Activated naive CD4-positive, alpha-beta T cell treated with anti-CD3 and anti-CD28 coated beads, Interleukin-2, amount 50 U/mL, for 16 hours (primary cell): ENCODE results near the gene VAMP2.

Experiments
- DNase-seq: peaks from one replicate; pipeline ENCODE4 v3.0.0-alpha.2; 2020

Gene VAMP2

DNA sequence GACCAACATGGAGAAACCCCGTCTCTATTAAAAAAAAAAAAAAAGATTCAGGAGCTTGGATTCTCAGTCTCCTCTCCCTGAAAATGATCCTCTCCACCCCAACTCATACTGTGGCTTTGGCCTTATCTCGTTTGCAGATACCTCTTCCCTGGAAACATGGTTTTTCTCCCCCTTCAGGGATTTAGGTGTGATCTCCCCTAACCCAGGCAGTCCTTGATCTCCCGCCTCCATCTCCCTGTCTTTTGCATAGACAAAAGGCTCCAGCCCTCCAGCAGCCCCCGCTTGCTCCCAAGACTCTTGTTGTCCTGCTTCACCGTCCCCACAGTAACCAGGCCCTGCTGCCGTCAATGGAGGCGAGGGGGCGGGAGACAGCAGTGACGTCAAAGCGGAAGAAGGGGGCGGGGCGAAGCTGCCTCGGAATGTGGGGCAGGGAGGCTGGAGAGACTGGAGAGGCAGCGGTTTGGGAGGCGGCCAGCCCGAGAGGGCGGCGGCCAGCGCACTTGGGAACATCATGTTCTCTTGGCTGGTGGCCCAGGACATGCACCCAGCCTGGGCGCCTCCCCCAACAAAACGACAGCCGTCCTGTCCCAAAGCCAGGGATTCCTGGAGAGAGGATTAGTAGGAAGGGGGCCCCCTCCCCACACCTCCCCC lies 8.7 kb downstream of the VAMP2 start:
- peak; percentile 80 for DNase-seq

DNA sequence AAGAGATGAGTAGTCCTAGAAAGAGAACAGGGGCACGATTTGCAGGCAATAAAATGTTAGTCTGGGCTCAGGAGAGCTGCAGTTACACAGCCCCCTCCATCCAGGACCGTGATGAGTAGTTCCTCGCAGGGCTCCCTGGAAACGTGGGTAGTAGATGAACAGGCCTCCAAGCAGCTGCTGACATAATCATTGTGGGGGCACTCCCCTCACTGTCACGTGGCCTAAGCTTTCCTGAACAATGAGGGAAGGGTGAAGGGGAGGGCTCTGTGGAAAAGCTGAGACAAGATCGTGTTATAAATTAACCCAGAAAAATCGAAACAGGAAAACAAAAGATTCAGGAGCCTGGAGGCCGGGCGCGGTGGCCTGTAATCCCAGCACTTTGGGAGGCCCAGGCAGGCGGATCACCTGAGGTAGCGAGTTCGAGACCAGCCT lies 9.2 kb downstream of the VAMP2 start:
- DNase-seq: peak; percentile 65

DNA sequence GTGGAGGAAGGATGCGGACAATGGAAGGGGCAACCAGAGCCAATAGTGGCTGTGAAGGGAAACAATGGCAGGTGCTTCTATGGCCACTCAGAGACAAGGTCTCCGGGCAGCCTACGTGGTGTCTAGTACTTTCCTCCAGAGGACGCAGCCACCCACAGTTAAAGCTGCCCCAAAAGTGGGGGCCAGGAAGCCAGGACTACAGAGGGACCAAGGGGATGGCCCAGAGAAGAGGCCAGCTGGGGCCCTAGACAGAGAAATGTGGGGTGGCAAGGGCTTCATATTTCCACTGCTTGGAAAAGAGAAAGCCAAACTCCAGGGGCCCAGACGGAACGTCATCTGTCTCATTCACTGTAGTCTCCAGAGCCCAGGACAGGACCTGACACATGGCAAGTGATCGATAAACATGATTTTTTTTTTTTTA lies 9.7 kb downstream of the VAMP2 start:
- no peak for DNase-seq

DNA sequence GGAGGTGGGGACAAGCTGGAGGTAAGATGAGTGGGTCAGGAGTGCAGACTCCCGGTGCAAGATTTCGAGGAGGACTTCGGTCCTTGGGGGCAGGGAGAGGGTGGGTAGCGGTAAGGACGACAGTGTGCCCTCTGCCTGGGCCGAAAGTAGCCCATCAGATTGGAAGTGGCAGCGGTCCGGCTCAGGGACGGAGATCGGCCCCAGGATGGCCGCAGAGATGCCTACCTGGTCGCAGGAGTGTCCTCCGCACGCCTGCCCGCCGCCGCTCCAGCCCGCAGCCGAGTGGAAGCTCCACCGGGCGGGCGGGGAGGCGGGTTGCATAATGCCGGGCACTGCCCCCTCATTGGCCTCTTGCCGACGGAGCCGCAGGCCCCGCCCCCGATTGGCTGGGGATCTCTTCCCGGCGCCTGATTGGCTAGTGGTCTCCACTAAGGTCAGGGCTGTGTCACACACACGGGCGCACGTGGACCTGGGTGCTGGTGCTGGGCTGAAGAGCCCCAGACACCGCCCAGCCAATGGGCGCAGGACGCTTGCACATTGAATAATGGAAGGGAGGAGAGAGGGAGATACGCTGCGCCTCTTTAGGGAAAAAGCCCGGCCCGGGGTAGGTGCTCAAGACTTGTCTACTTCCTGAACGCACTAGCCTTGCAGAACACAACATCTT lies 10.5 kb downstream of the VAMP2 start, which contains the start of gene PER1:
TSS of gene PER1 (minus strand) at position 293 of the 664 bp plus-strand sequence. CDS start 1,698 bp downstream, outside the sequence.
- DNase-seq: peak; percentile 87

DNA sequence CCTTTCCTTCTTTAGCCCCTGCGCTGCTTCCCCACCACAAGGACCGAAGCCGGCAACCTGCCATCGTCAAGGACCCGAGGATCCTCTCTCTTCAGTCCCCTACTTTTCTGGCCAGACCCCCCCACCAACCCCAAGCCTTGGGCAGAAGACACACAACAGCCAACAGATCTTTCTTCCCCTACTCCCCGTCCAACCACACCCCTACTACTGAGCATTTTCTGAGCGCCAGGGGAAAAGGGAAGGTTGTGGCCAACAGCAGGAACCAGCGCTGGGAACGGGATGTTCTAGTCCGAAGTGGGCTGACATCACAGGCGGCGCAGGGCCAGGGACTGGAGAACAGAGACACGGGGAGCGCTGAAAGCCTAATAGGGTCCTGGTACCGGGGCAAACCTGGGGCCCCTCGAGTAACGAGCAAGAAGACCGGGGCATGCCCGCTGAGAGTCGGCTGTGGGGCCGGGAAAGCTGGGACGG lies 11.1 kb downstream of the VAMP2 start:
- DNase-seq: no peak

DNA sequence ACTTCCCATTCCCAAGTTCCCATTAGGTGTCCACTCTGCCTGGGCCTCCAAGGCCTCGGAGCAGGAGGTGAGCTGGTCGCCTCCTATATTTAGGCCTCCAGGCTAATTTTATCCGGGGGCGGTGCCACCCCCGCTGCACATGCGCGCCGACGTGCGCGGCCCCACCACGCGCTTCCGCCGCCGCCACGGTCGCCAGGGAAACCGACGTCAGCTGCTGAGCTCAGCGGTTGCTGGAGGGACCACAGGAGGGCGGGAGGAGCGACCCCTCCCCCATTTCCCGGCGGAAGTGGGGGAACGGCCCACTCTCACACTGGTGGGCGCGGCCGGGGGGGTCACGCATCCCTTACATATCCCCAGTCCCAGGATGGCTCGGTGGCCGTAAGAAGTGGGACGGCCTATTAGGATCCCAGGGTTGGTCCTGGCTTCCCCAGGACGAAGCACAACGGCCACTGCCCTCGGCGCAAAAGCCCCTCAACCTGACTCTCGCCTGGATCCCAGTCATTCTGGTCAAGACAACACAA lies 11.6 kb downstream of the VAMP2 start:
- peak; percentile 88 for DNase-seq

DNA sequence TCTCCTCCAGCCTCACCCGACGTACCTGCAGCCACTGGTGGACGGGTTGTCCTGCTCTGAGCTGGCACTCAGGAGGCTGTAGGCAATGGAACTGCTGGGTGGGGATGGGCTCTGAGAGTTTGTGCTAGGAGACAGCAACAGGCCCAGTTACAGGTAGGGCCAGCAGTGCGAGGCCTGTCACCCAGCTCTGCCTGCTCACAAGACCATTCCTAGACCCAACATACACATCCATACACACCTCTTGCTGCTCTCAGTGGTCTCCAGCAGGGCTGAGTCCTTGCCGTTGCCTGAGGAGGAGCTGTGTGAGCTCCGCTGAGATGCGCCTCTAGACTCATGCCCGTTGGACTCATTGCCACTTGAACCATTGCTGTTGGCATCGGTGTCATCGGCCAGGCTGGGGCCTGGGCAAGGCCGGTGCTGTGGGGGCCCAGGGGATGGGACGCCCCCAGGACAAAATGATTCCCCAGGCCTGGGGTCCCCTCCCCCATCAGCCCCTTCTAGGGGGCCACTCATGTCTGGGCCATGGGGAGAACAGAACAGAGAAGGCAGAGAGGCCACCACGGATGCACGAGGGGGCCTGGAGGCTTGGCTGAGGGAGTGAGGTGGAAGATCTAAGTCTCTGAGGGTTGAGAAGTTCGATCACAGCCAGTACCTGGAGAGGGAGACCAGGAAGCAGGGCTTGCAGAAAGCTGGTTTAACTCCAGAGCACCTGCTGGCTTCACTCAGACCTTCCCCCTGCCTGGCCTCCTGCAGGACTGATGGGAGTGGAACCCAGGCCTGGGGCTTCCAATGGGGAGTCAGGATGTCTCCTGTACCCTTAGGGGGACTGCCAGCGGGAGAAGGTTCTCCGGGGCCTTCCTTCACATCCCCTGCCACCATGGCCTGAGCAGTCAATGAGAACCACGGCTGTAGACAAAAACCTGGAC lies 12.3 kb downstream of the VAMP2 start:
- no peak for DNase-seq

DNA sequence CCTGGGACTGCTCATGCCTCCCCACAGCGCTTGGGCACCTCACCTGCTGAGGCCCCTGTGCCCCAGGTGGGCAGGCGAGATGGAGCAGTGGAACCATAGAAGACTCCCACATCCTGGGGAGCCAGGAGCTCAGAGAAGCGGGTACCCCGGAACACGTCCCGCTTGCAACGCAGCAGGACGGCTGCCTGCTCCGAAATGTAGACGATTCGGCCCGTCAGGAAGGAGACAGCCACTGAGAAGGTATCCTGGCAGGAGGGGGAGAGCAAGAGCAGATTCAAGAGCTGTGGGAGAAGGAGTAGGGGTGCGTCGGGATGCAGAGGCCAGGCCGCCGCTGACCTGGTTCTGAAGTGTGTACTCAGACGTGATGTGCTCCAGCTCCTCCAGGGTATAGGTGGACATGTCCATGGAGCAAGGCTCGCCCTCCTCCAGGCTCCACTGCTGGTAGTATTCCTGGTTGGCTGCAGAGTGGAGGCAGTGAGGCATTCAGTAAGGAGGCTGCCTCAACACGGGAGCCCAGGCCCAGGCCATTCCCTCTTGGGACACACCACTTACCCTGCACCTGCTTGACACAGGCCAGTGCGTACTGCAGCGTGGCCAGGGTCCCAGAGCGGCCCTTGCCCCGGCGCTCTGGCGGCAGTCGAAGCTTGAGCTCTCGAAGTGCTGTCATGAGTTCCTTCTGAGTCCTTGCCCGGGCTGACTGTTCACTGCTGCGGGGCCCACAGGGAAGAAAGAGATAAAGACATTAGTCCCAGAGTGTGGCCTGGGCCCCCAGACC lies 13.1 kb downstream of the VAMP2 start:
- DNase-seq: no peak

DNA sequence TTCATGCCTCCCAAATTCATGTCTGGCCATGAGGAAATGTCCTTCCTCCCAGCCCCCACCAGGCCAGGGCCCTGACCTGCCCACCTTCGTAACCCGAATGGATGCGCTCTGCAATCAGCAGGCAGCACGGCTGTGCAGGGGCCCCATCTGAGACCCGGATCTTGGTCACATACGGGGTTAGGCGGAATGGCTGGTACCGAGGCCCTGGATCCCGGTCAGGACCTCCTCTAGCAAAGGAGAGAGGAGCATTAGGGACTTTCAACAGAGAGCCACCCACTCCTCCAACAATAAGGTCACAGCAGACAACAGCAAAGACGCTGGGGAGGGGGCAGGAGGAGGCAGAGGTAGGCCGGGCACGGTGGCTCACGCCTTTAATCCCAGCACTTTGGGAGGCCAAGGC lies 14.2 kb downstream of the VAMP2 start:
- no peak for DNase-seq

DNA sequence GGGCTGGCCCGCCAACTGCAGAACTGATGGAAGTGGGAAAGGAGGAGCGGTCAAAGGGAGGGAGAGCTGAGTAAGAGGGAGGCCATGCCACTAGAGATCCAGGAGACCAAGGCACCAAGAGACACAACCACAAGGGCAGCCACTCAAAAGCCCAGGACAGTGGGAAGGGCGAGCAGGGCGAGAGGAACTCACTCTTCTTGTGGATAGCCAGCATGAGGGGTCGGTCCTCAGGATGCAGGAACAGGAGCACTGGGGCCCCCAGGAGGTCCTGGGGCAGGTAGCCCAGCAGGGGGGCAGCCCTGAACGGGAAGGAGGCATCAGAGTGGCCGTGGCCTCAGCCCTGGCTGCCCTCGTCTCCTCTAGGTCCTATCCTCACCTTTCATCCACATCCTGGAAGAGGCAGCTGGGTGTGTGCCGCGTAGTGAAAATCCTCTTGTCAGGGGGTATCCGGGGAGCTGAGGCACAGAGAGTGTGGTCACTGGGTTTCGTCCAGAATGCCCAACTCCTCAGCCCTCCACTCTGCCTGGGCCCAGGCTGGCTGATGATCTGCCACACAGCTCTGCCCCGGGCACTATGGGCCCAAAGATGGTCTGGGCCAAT lies 14.8 kb downstream of the VAMP2 start:
- no peak for DNase-seq

DNA sequence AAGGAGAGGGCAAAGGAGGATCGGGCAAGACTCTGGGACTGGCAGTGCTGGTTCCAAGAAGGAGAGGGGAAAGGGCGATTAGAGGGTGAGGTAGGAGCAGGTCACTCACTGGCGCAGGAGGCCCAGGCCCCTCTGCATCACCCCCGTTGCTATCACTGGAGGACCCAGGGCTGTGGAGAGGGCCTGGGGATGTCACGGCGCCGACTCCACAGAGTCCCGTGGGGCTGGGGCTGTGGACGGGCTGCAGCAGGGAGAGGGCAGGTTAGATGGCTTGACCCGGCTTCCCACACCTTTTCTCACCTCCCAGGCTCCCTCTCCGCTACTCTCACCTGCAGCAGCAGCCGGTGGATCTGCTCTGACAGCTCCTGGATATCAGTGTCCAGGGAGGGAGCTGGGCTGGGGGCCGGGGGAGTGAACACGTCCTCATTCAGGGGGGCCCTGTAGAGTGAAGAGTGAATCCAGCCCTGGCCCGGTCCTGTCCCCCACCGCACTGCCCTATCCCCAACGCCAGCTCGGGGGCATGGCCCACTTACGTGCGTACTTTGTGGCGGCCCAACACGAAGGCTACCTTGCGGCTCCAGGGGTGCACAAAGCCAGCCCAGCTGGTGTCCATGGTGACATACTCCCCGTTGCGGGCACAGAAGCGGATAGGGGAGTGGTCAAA lies 15.5 kb downstream of the VAMP2 start:
- no peak for DNase-seq

DNA sequence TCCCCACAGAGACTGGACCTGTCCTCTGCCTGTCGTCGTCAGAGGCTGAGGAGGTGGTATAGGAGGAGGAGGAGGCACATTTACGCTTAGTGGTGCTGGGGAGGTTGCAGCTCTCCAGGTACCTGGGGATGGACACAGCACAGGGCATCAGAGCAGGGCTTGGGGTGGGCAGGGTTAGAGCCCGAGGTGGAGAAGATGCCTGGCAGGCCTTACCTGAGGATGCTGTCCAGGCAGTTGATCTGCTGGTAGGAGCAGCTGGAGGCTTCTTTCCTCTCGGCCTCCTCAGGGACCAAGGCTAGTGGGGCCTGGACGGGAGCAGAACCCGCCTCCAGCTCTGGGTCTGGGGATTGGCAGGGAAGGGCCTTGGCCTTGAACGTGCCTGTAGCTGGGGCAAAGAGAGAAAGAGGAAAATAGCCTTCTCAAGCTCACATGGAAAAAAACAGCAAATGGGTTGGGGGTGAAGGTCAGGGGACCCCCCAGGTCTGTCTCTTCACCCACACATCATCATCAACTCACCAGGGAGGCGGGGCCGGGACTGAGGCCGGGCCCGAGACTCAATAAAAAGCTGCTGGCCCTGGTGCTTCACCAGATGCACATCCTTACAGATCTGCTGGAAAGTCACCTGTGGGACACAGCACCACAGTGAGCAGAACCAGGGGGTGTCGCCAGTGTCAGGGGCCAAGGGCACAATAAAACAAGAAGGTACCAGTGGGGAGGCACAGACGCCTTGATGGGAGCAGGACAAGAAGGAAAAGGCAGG lies 16.2 kb downstream of the VAMP2 start:
- DNase-seq: no peak

DNA sequence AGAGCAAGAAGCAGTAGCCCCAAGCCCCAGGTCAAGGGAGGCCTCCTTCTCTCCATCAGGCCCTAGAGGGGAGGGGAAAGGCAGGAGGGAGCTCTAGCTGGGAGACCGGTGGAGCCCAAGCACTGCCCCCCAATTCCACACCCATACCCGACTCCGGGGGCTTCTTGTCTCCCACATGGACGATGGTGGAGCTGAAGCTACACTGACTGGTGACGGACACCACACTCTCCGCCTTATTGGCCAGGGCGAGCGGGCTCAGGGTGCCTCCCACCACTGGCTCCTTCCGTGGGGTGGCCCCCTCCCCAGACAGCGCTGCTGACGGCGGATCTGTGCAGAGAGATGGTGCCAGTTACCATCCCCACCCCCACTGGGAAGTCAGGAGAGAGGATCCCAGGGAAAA lies 16.9 kb downstream of the VAMP2 start:
- no peak for DNase-seq

DNA sequence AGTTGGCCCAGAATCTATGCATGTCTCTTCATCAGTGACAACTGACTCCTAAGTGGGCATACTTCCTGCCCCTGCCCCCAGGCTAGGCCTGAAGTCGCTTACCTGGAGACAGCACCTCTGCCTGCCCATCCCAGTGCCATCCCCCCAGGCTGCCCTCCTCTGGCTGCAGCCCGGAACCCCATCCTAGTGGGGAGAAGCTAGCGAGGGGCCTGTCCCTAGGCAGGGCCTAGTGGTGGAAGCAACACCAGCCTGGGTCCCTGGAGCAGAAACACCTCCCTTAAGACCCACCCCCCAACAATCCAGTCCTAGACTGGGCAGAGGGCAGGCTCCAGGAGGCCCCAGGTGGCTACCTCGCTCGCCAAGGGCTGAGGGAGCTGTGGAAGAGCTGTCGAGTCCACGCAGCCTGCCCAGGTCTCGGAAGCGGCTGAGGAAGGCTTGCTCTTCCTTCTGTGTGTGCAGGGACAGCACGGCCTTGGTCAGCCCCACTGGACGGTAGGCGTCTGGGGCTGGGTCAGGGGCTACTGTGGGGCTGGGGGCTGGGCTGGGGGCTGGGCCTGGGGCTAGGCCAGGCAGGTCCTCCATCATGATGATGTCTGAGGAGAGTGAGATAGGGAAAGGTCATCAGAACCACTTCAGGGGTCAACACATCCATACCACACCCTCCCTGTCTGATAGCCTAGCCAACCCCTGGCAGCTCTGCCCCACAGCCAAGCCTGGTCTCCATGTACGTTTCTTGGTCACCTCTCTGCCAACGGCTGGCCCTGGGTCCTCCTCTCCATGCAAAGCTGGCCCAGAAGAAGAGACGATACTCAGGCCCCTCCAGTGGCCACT lies 18.1 kb downstream of the VAMP2 start:
- no peak for DNase-seq

DNA sequence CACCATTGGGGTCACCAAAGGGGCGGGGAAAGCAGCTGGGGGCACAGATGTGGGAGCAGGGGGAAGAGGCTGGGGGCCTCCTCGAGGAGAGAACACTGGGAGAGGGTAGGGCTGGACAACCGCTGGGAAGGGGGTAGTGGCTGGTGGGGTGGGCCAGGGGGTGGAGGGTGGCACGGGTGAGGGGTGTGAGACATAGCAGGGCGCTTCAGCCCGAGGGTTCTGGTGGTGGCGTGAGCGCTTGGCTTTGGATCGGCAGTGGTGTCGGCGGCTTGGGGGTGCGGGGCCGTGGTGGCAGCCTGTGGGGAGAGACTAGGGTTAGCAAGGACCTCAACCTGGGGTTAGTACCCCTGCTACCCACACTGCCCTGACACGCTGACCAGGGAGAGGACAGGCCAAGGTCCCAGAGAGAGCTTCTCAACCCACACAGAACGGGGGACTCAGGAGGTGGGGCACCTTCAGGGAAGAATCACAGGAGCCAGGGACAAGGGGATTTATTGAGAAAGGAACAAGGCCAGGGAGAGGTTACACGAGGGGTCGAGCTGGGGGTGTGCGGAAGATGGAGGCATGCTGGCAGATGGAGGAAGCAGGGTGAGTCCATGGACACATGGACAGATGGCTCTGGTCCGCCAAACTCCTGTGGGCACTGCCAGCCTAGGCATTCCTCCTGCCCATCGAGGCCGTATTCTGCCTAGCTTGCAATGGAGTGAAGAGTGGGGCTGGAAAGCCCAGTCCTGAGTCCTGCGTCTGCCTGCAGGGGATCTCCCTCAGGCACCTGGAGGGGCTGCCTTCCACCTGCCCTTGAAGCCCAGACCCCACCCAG lies 19.0 kb downstream of the VAMP2 start:
- DNase-seq: no peak

DNA sequence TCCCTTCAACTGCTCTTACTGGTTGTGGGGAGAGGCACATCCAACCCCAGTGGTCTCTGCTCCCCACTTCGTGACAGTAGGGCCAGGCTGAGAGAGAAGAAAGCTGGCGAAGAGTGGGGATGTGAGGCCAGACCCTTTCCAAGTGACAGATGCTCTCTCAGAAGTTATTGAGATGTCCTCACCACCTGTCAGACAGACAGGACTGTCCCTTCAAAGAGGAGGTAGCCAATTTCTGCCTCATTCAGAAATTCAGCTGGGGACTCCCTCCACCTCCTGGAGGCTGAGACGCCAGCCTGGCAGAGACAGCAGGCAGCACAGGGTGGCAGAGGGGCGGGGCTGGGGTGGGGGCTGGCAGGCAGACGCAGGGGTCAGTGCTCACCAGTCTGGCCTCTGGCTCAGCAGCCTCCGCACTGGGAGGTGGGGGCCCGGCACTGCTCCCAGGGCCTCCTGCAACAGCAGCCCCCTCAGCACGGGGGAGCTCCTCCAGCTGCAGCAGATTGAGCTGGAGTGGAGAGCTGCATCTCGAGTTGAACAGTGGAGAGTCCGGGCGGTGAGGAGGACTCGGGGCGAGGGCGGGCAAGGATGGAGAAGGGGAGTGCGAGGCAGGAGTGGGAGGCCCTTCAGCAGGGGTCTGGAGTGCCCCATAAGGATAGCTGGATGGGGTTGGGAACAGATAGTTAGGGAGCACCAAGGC lies 19.7 kb downstream of the VAMP2 start:
- no peak for DNase-seq

DNA sequence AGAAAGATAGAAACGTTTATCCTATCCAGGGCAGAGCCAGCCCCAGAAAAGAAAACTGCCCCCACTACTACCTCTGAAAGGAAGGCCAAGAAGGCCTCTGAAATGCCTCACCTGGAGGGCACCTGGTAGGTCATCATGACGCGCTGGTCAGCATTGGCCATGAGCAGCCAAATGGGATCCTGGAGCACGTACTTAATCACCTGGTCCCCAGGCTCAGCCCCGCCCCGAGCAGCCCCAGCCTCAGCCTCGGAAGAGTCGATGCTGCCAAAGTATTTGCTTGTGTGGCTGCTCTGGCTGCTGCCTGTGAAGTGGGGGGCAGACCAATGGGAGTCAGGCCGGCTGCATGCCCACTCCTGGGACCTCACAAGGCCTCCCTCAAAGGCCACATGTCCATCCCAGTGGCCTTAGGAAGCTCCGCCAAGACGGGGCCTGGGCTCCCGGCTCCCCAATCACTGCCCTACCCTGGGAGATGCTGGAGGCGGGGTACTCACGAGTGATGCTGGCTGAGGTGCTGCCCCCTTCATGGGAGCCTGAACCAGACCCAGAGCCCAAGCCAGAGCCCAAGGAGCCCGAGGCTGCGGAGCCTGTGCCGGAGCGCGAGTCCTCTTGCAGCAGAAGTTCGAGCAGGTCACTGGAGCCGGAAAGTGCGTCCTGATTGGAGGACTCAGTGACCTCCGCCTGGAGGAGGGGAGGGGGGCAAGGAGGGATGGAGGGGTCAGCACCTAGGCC lies 20.4 kb downstream of the VAMP2 start:
- DNase-seq: no peak
